Sigmoid colon (tissue), 3 donors: Measurements from ENCODE around the gene PGRMC2.

Experiments
- CTCF ChIP-seq, 4 experiments: fragments of 450-650 bp in 3 of 4; fragments of 200-600 bp in 1 of 4; IDR thresholded peaks; one replicate each; pipeline ENCODE4 v1.5.1; 2016 to 2019; ENCODE audit warnings: antibody characterized with exemption in 4 of 4, mild to moderate bottlenecking in 3 of 4, moderate library complexity in 2 of 4
- POLR2A ChIP-seq, 2 donors: fragments of 450-650 bp; IDR thresholded peaks; one replicate each; pipeline ENCODE4 v1.6.1; 2016; ENCODE audit warnings: antibody characterized with exemption in 2 of 2, mild to moderate bottlenecking in 2 of 2, moderate library complexity in 2 of 2

DNA sequence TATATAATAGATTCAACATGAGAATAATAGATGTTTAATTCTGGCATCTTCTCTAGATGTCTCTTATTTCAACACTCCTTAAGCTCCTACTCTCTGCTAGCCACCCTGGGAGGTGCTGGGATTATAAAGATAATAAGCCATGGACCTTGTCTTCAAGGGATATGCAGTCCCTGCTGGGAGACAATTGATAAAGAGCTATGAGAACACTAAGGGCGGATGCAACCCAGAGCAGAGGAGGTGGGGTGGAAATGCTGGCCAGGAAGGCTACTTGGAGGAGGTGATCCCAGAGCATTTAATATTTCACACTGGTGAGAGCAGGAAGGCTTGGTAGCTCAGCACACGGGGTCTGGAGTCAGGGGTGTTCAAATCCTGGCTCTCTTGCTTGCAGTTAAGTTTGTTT is 18.3 kb upstream of the PGRMC2 start:
- no peak for TF ChIP-seq CTCF (IDR thresholded peaks at IDR 0.05)
- no peak for TF ChIP-seq POLR2A (IDR thresholded peaks at IDR 0.05)
